K562 (cell line): Measurements from ENCODE around the gene MCIDAS. TPM values are rescaled to one million over a fixed set of nuclear protein-coding genes. Genes with fewer than 3 reads are reported as not detected.

Experiments
- CGGBP1 ChIP-seq: fragments of 250-450 bp; sonication (Bioruptor Pico); IDR thresholded peaks from 2 replicates; pipeline ENCODE4 v1.9.0; 2021; ENCODE audit warnings: mild to moderate bottlenecking
- CREM ChIP-seq: IDR thresholded peaks from 2 replicates; pipeline ENCODE4 v1.6.1; 2014; ENCODE audit warnings: antibody characterized with exemption, low read depth
- GMEB1 ChIP-seq: fragments of 250-450 bp; sonication (Bioruptor Pico); IDR thresholded peaks from 2 replicates; pipeline ENCODE4 v1.4.0; 2020; ENCODE audit warnings: mild to moderate bottlenecking
- HEY1 ChIP-seq: fragments of 250-450 bp; sonication (Bioruptor Pico); IDR thresholded peaks from 2 replicates; pipeline ENCODE4 v1.5.0; 2020; ENCODE audit warnings: mild to moderate bottlenecking, moderate library complexity, borderline replicate concordance
- HOXB6 ChIP-seq: fragments of 250-450 bp; sonication (Bioruptor Pico); IDR thresholded peaks from 2 replicates; pipeline ENCODE4 v1.5.1; 2022; ENCODE audit warnings: mild to moderate bottlenecking, borderline replicate concordance
- MYC ChIP-seq, 2 experiments: fragments of 250-450 bp in 1 of 2; sonication (Bioruptor Pico) in 1 of 2; IDR thresholded peaks; 2 replicates each; pipeline versions ENCODE4 v1.5.1 to v1.6.1; 2012 to 2021; ENCODE audit warnings: low read depth in 2 of 2, borderline replicate concordance in 1 of 2, improper control_type of control experiment in 1 of 2, low read length in 1 of 2, mild to moderate bottlenecking in 1 of 2, moderate library complexity in 1 of 2
- NCOA2 ChIP-seq, 2 experiments: fragments of 450-650 bp; IDR thresholded peaks; 2 replicates each; pipeline ENCODE4 v1.6.1; 2018; ENCODE audit warnings: mild to moderate bottlenecking in 2 of 2, moderate library complexity in 1 of 2; ENCODE audit not compliant: partially characterized antibody in 2 of 2
- NFYB ChIP-seq: IDR thresholded peaks from 2 replicates; pipeline ENCODE4 v1.6.1; 2011; ENCODE audit warnings: mild to moderate bottlenecking, moderate library complexity; ENCODE audit not compliant: insufficient read length; ENCODE audit errors: extremely low read depth
- NUFIP1 ChIP-seq: fragments of 450-650 bp; IDR thresholded peaks from 2 replicates; pipeline ENCODE4 v1.6.1; 2018; ENCODE audit not compliant: partially characterized antibody
- PATZ1 ChIP-seq: fragments of 250-450 bp; sonication (Bioruptor Pico); IDR thresholded peaks from 2 replicates; pipeline ENCODE4 v1.5.0; 2020; ENCODE audit warnings: mild to moderate bottlenecking, borderline replicate concordance
- PKNOX1 ChIP-seq: fragments of 450-650 bp; IDR thresholded peaks from 2 replicates; pipeline ENCODE4 v1.6.1; 2016
- SAFB2 ChIP-seq: fragments of 200-400 bp; formaldehyde crosslinking; IDR thresholded peaks from 2 replicates; pipeline ENCODE4 v1.6.1; 2018; ENCODE audit warnings: borderline replicate concordance, low read length, low read depth, moderate library complexity; ENCODE audit not compliant: severe bottlenecking
- SIX5 ChIP-seq, 2 experiments: IDR thresholded peaks; 2 replicates each; pipeline ENCODE4 v1.6.1; 2011; ENCODE audit warnings: low read length in 2 of 2, borderline replicate concordance in 1 of 2, low read depth in 1 of 2, mild to moderate bottlenecking in 1 of 2, moderate library complexity in 1 of 2; ENCODE audit not compliant: insufficient read depth in 1 of 2
- TAF15 ChIP-seq: fragments of 200-400 bp; formaldehyde crosslinking; IDR thresholded peaks from 2 replicates; pipeline ENCODE4 v1.6.1; 2017; ENCODE audit warnings: mild to moderate bottlenecking, low read depth, low read length, moderate library complexity
- ZC3H11A ChIP-seq: IDR thresholded peaks from 2 replicates; pipeline ENCODE4 v1.6.1; 2012; ENCODE audit warnings: low read depth, low read length, improper control_type of control experiment
- ZNF785 ChIP-seq: fragments of 250-450 bp; sonication (Bioruptor Pico); IDR thresholded peaks from 2 replicates; pipeline ENCODE4 v1.4.0; 2020; ENCODE audit warnings: mild to moderate bottlenecking
- polyA plus RNA-seq, 8 experiments: library from polyadenylated mRNA; depleted of rRNA in 4 of 8; stranded (reverse) in 5 of 8; unstranded in 3 of 8; fragments of >200 nt; fragmentation: Nextera tagmentation in 2 of 8; fragmentation: Illumina TruSeq in 1 of 8; extraction: Ambion mirVana in 2 of 8; extraction: Trizol in 1 of 8; gene quantifications; 2 replicates each; pipeline versions ENCODE4 v1.2.1 to v1.2.3, GENCODE V29; 2011 to 2014; ENCODE audit warnings: inconsistent platforms in 1 of 8, missing spikeins in 1 of 8
- total RNA-seq, 7 experiments: library from RNA; depleted of rRNA in 6 of 7; stranded (reverse); fragments of >200 nt in 6 of 7; fragmentation: Illumina TruSeq in 2 of 7; extraction: Trizol in 2 of 7; gene quantifications; 2 replicates each; pipeline versions ENCODE4 v1.2.1 to v1.2.3, GENCODE V29; 2011 to 2021; ENCODE audit warnings: low replicate concordance in 1 of 7
- TF ChIP-seq, protein P1 (sequence below): sonication (generic); IDR thresholded peaks from 2 replicates; pipeline ENCODE4 v1.6.1; 2016
- TF ChIP-seq, protein P2 (sequence below): fragments of 250-450 bp; sonication (Bioruptor Pico); IDR thresholded peaks from 2 replicates; pipeline ENCODE4 v1.5.1; 2021; ENCODE audit warnings: mild to moderate bottlenecking

MCIDAS gene
- total and polyA plus RNA-seq, 9 of the 15 experiments (the other 6 are each of a cell fraction or from before 2014, with no cell fraction given) = 0.07 to 1.5 (median 0.69) TPM

- TF ChIP-seq NCOA2 (IDR thresholded peaks at IDR 0.05; ENCODE audit: partially characterized antibody in 2 of 2) = no peak
- TF ChIP-seq ZNF785 (CRISPR knock-in tag) = no peak
- TF ChIP-seq SIX5 (IDR thresholded peaks at IDR 0.05; ENCODE audit: borderline replicate concordance in 1 of 2, insufficient read depth in 1 of 2, low read depth in 1 of 2, low read length in 2 of 2) = no peak
- TF ChIP-seq PATZ1 (CRISPR knock-in tag) = no peak
- TF ChIP-seq, protein P1, sequence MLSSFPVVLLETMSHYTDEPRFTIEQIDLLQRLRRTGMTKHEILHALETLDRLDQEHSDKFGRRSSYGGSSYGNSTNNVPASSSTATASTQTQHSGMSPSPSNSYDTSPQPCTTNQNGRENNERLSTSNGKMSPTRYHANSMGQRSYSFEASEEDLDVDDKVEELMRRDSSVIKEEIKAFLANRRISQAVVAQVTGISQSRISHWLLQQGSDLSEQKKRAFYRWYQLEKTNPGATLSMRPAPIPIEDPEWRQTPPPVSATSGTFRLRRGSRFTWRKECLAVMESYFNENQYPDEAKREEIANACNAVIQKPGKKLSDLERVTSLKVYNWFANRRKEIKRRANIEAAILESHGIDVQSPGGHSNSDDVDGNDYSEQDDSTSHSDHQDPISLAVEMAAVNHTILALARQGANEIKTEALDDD = no peak
- TF ChIP-seq NUFIP1 = no peak
- TF ChIP-seq PKNOX1 = no peak
- no peak for TF ChIP-seq GMEB1 (CRISPR knock-in tag)
- TF ChIP-seq HOXB6 = no peak
- TF ChIP-seq NFYB = peak; percentile 13
- no peak for TF ChIP-seq ZC3H11A
- TF ChIP-seq, protein P2, sequence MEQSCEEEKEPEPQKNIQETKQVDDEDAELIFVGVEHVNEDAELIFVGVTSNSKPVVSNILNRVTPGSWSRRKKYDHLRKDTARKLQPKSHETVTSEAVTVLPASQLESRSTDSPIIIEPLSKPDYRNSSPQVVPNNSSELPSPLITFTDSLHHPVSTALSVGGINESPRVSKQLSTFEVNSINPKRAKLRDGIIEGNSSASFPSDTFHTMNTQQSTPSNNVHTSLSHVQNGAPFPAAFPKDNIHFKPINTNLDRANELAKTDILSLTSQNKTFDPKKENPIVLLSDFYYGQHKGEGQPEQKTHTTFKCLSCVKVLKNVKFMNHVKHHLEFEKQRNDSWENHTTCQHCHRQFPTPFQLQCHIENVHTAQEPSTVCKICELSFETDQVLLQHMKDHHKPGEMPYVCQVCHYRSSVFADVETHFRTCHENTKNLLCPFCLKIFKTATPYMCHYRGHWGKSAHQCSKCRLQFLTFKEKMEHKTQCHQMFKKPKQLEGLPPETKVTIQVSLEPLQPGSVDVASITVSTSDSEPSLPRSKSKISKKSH (CRISPR knock-in tag) = no peak
- TF ChIP-seq MYC (IDR thresholded peaks at IDR 0.05; ENCODE audit: low read depth, low read length) = peak; percentile 39
- TF ChIP-seq MYC (CRISPR knock-in tag; IDR thresholded peaks at IDR 0.05; ENCODE audit: borderline replicate concordance, low read depth) = no peak
- no peak for TF ChIP-seq CREM
- no peak for TF ChIP-seq CGGBP1 (CRISPR knock-in tag)
- TF ChIP-seq HEY1 = no peak
- no peak for TF ChIP-seq TAF15
- TF ChIP-seq SAFB2 = no peak
Observed at GRCh38 chr5:55172937-55173686, 54.0 kb downstream of the MCIDAS start, which contains the start of gene CDC20B (continued).
